BJ (cell line): ENCODE measurements around the gene ARID3A. TPM values are rescaled to one million over a fixed set of nuclear protein-coding genes. Genes with fewer than 3 reads are reported as not detected.
A peak's percentile ranks its signal among the peaks of the same experiment; 100 is the strongest.

ENCODE experiments used
- CTCF ChIA-PET: fragments of 350-600 bp; formaldehyde crosslinking; extraction: SDS; loops from one replicate; lab custom pipeline; 2021; ENCODE audit warnings: antibody characterized with exemption, inconsistent platforms; lab: Yijun Ruan, JAX
- POLR2A ChIA-PET: fragments of 300-600 bp; sonication (Branson Sonifier 250); formaldehyde crosslinking; extraction: SDS; loops from one replicate; lab custom pipeline; 2021; ENCODE audit warnings: antibody characterized with exemption; lab: Charles Lee
- DNase-seq: peaks from one replicate; pipeline ENCODE4 v3.0.0-alpha.2; 2011; ENCODE audit warnings: low read depth
- H3K27me3 ChIP-seq: 2 replicates; pipeline ENCODE4 v1.6.0; 2011; ENCODE audit warnings: low read length; ENCODE audit not compliant: control insufficient read depth, insufficient read depth
- H3K36me3 ChIP-seq: 2 replicates; pipeline ENCODE4 v1.5.1; 2011; ENCODE audit warnings: low read length; ENCODE audit not compliant: control insufficient read depth, insufficient read depth
- H3K4me3 ChIP-seq: 2 replicates; pipeline ENCODE4 v1.5.1; 2011; ENCODE audit warnings: low read depth, mild to moderate bottlenecking, control low read depth, low read length
- polyA plus RNA-seq: library from polyadenylated mRNA; depleted of rRNA; stranded (reverse); fragments of >200 nt; gene quantifications from 2 replicates; pipeline ENCODE4 v1.2.3, GENCODE V29; 2011
- TF ChIP-seq, protein P1 (sequence below): IDR thresholded peaks from 2 replicates; pipeline ENCODE4 v1.5.1; 2011; ENCODE audit warnings: low read depth, mild to moderate bottlenecking, control low read depth, inconsistent platforms, low read length, moderate library complexity; ENCODE audit not compliant: insufficient read depth

The ARID3A gene
- polyA plus RNA-seq, 1 experiment, result 17.4 TPM

DNA sequence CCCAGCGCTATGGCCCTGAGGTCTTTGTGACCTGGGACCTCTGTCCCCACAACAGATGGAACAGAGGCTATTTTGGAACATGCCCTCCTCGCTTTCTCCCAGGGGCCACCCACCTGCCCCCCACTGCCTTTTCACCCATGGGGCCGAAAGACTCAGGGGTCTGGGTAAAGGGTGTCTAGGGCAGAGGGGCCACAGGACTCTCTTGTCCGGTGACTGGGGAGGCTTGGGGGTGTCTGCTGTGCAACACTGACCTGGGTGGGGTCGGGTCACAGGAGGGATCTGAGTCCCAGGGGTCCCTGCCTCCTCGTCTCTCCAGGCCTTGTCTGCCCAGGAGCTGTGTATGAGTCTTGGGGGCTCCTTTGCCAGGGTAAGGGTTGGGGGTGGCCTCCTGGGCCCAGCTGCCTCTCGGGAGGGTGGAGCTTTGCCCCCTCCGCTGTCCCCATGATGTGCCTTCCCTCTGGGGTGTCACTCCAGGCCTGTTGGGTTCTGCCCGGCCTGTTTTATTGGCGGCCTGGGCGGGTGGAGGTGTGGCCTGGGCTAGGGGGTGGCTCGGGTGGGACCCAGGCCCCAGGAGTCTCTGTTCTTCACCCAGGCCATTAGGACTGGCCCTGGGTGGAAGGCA, 2.1 kb downstream of the ARID3A start:
- TF ChIP-seq, protein P1, sequence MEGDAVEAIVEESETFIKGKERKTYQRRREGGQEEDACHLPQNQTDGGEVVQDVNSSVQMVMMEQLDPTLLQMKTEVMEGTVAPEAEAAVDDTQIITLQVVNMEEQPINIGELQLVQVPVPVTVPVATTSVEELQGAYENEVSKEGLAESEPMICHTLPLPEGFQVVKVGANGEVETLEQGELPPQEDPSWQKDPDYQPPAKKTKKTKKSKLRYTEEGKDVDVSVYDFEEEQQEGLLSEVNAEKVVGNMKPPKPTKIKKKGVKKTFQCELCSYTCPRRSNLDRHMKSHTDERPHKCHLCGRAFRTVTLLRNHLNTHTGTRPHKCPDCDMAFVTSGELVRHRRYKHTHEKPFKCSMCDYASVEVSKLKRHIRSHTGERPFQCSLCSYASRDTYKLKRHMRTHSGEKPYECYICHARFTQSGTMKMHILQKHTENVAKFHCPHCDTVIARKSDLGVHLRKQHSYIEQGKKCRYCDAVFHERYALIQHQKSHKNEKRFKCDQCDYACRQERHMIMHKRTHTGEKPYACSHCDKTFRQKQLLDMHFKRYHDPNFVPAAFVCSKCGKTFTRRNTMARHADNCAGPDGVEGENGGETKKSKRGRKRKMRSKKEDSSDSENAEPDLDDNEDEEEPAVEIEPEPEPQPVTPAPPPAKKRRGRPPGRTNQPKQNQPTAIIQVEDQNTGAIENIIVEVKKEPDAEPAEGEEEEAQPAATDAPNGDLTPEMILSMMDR, result no peak
- ChIA-PET POLR2A (interaction anchor here (0.6 kb wide), 1 partner anchor 28 kb away, joined by 9 read pairs; no protein-coding TSS in a partner anchor), CTCF (interaction anchor here (1.3 to 1.5 kb wide), 2 partner anchors 54 to 56 kb away, joined by 3 to 7 read pairs; partner anchors contain the start of gene WDR18)
- H3K36me3 ChIP-seq, result peaks cover 15% of the 10 kb centered on the region
- no peak for DNase-seq
- no peaks in the 10 kb centered on the region for H3K27me3 ChIP-seq
- peak overlapping the region; percentile 91 for H3K4me3 ChIP-seq

GRCh38 chr19:928471-929202, 2.8 kb downstream of the ARID3A start:
- Histone ChIP-seq H3K27me3 (no peaks in the 10 kb centered on the region), H3K36me3 (peaks cover 15% of the 10 kb centered on the region), H3K4me3 (peak overlapping the region; percentile 91; the same call in 1 of the 2 replicates)
- POLR2A ChIA-PET, result interaction anchor here (0.6 kb wide), 1 partner anchor 28 kb away, joined by 9 read pairs; no protein-coding TSS in a partner anchor
- no peak for DNase-seq
- TF ChIP-seq, protein P1, result no peak
- CTCF ChIA-PET, result interaction anchor here (1.5 kb wide), 1 partner anchor 53 kb away, joined by 7 read pairs; no protein-coding TSS in a partner anchor

- POLR2A ChIA-PET, result no interaction called here
- no peak for DNase-seq
- TF ChIP-seq, protein P1, result no peak
- Histone ChIP-seq H3K4me3 (no peak overlapping the region), H3K27me3 (no peaks in the 10 kb centered on the region), H3K36me3 (peaks cover 15% of the 10 kb centered on the region)
- CTCF ChIA-PET, result no interaction called here
Measured at GRCh38 chr19:929203-929890, 3.5 kb downstream of the ARID3A start.

DNA sequence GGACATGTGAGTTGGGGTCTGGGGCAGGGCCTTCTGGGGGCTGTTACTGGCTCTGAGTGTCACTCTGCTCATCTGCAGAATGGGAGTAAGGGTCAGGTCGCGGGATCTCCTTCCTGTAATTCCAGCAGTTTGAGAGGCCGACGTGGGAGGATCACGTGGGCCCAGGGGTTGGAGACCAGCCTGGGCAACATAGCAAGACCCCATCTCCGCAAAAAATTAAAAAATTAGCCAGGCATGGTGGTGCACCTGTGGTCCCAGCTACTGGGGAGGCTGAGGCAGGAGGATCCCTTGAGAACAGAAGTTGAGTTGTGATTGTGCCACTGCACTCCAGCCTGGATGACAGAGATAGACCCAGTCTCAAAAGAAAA, 4.0 kb downstream of the ARID3A start:
- ChIA-PET POLR2A (no interaction called here), CTCF (no interaction called here)
- H3K36me3 ChIP-seq, result peaks cover 15% of the 10 kb centered on the region
- DNase-seq, result no peak
- TF ChIP-seq, protein P1, result no peak
- H3K4me3 ChIP-seq, result no peak overlapping the region
- no peaks in the 10 kb centered on the region for H3K27me3 ChIP-seq
